WI38 (cell line): Measurements from ENCODE around the gene ZFC3H1.
"Not testable (repeated sequence)": the region's sequence is repeated elsewhere in the genome, so short reads cannot be mapped to it uniquely, and the experiment has no call there.

Source experiments
- H3K4me3 ChIP-seq: 2 replicates; pipeline ENCODE4 v1.5.1; 2011; ENCODE audit warnings: low read depth, mild to moderate bottlenecking, control low read depth, low read length
- CTCF ChIP-seq: IDR thresholded peaks from 2 replicates; pipeline ENCODE4 v1.5.1; 2012; ENCODE audit warnings: low read depth, mild to moderate bottlenecking, control low read depth, low read length

The ZFC3H1 gene

GRCh38 chr12:71695782-71696181, 32.1 kb upstream of the ZFC3H1 start:
- H3K4me3 ChIP-seq = no peak overlapping the region
- TF ChIP-seq CTCF = no peak

- TF ChIP-seq CTCF = no peak
- H3K4me3 ChIP-seq = no peak overlapping the region
These were observed 30.6 kb upstream of the ZFC3H1 start for GRCh38 chr12:71694099-71694820.

- H3K4me3 ChIP-seq = not testable (repeated sequence)
These were observed 30.0 kb upstream of the ZFC3H1 start for GRCh38 chr12:71693651-71694050.

- no peak for TF ChIP-seq CTCF
- no peak overlapping the region for H3K4me3 ChIP-seq
These were observed 29.5 kb upstream of the ZFC3H1 start for GRCh38 chr12:71693126-71693525.

GRCh38 chr12:71691504-71692129, 28.0 kb upstream of the ZFC3H1 start:
- no peak overlapping the region for H3K4me3 ChIP-seq
- no peak for TF ChIP-seq CTCF

GRCh38 chr12:71688961-71689570, 25.4 kb upstream of the ZFC3H1 start:
- no peak for TF ChIP-seq CTCF
- H3K4me3 ChIP-seq = no peak overlapping the region

- peak overlapping the region; percentile 75 for H3K4me3 ChIP-seq
These were observed 23.5 kb upstream of the ZFC3H1 start for GRCh38 chr12:71687172-71687571.

GRCh38 chr12:71686658-71687025, 23.0 kb upstream of the ZFC3H1 start:
- H3K4me3 ChIP-seq = peak overlapping the region; percentile 75
- TF ChIP-seq CTCF = no peak
